HG03520 (cell line): Measurements from ENCODE around the gene CRTC1.

Experiments used
- ATAC-seq: cut with Tn5 transposase; IDR thresholded peaks from one replicate; pipeline ENCODE4 v1.9.1; 2021; ENCODE audit warnings: mild to moderate bottlenecking, moderate library complexity; ENCODE audit not compliant: unreplicated experiment

The CRTC1 gene

GRCh38 chr19:18683109-18683957 lies at the start of gene CRTC1:
Gene CRTC1, plus strand, starts transcription at chr19:18683680. Its CDS starts 23 bp downstream, at chr19:18683703.
- ATAC-seq, result no peak

GRCh38 chr19:18634612-18635297 lies 48.7 kb upstream of the CRTC1 start:
- ATAC-seq, result no peak

GRCh38 chr19:18635831-18636182 lies 47.7 kb upstream of the CRTC1 start:
- no peak for ATAC-seq

GRCh38 chr19:18636183-18636968 lies 47.1 kb upstream of the CRTC1 start:
- peak; percentile 80 for ATAC-seq

- no peak for ATAC-seq
Observed at GRCh38 chr19:18636969-18637629, 46.4 kb upstream of the CRTC1 start, which contains the start of gene KLHL26. Gene KLHL26, plus strand, starts transcription at chr19:18637028. Its CDS starts 27 bp downstream, at chr19:18637055.

GRCh38 chr19:18637673-18638630 lies 45.5 kb upstream of the CRTC1 start:
- ATAC-seq, result no peak

- no peak for ATAC-seq
Observed at GRCh38 chr19:18639706-18640243, 43.7 kb upstream of the CRTC1 start.

GRCh38 chr19:18644196-18645034 lies 39.1 kb upstream of the CRTC1 start:
- no peak for ATAC-seq

GRCh38 chr19:18645035-18645511 lies 38.4 kb upstream of the CRTC1 start:
- ATAC-seq, result no peak

- no peak for ATAC-seq
Observed at GRCh38 chr19:18646535-18647370, 36.7 kb upstream of the CRTC1 start.

- no peak for ATAC-seq
Observed at GRCh38 chr19:18647371-18647767, 36.1 kb upstream of the CRTC1 start.

- ATAC-seq, result no peak
Observed at GRCh38 chr19:18647807-18648206, 35.7 kb upstream of the CRTC1 start.

GRCh38 chr19:18648973-18649315 lies 34.5 kb upstream of the CRTC1 start:
- no peak for ATAC-seq

- ATAC-seq, result no peak
Observed at GRCh38 chr19:18649371-18650020, 34.0 kb upstream of the CRTC1 start.

- ATAC-seq, result no peak
Observed at GRCh38 chr19:18650021-18650390, 33.5 kb upstream of the CRTC1 start.

- no peak for ATAC-seq
Observed at GRCh38 chr19:18650468-18651041, 32.9 kb upstream of the CRTC1 start.

GRCh38 chr19:18651300-18651699 lies 32.2 kb upstream of the CRTC1 start:
- no peak for ATAC-seq
